NOMO-1 treated with dmso at 0.1 percent for 144 hours (cell line): ENCODE results near the gene VWA3A.
"Not testable (repeated sequence)": the region's sequence is repeated elsewhere in the genome, so short reads cannot be mapped to it uniquely, and the experiment has no call there.

Experiments
- DNase-seq: peaks from one replicate; lab custom pipeline; 2025; ENCODE audit not compliant: unreplicated experiment; lab: John Stamatoyannopoulos, UW

VWA3A gene

DNA sequence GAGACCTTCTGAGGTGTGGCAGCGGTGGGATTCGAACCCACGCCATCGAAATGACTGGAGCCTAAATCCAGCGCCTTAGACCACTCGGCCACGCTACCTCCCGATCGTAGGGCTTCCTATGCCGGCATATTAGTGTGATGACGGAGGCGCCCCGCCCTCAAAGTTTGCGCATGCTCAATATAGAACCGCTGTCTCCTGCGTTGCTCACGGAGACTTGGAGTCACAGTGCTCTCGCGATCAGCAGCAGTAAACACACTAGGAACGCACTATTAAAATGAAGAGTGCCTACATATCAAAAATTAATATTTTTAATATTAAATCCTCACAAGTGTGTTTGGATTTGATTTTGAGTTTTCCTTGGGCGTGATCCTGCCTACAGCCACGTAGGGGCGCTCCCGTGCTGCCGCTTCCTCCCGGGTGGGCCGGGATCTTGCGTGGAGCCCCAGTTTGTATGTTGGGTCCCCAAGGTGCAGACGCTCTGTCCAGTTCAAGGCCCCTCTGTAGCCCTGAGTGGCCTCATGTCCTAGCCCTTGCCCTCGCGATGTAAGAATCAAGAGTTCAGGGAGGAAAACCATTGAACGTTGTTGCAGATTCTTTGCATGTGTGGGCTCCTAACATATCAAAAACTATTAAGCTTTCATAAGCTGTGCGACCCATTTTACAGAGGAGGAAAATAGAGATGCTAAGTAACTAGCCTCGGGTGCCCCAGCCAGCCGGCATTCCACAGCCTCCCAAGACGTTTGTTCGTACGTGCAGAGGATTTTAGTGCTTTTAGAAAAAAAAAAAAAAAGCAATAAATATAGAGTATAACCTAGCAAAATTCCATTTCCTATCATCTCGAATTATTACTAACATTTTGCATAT, 103.6 kb downstream of the VWA3A start:
- peak; percentile 83 for DNase-seq

GRCh38 chr16:22196559-22197168, 104.3 kb downstream of the VWA3A start:
- DNase-seq: not testable (repeated sequence)

GRCh38 chr16:22198547-22199293, 106.4 kb downstream of the VWA3A start:
- DNase-seq: no peak

DNA sequence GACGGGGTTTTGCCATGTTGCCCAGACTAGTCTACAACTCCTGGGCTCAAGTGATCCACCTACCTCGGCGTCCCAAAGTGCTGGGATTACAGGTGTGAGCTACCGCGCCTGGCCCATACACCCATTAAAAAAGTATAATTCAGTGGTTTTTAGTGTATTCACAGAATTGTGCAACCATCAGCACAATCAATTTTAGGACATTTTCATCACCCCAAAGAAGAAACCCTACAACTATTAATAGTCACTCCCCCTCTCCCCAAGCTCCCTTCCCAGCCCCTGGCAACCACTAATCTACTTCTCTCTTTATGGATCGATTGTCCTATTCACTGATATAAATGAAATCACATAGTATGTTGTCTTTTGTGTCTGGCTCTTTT, 109.9 kb downstream of the VWA3A start:
- no peak for DNase-seq

GRCh38 chr16:22203091-22203490, 110.8 kb downstream of the VWA3A start:
- no peak for DNase-seq

- DNase-seq: no peak
Measured at GRCh38 chr16:22204091-22204655, 111.8 kb downstream of the VWA3A start.

DNA sequence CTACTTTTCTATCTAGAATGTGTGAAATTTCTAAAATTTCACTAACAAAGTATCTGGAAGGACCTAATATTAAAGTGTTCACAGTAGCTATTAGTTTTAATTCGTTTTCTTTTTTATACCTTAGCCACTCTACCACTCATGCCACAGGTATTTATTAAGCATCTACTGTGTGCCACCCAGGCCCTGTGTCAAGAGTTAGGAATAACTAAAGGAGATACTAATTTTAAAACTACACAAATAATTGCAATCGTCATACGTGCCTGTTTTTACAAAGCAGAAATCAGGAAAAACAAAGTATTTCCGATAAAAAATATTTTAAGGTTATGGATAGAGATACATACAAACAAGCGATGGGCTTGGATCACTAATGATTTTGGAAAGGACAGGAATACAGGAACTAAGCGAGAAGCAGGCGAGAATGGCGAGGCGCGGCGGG, 113.3 kb downstream of the VWA3A start:
- no peak for DNase-seq

- peak; percentile 93 for DNase-seq
Measured at GRCh38 chr16:22206013-22206841, 113.9 kb downstream of the VWA3A start, which contains the start of gene EEF2K. TSS of gene EEF2K (plus strand) at chr16:22206278. CDS start at chr16:22225730, 19,452 bp downstream.
